K562 (cell line): Measurements from ENCODE around the gene CDKN2AIPNL. TPM values are rescaled to one million over a fixed set of nuclear protein-coding genes. Genes with fewer than 3 reads are reported as not detected.
A peak's percentile ranks its signal among the peaks of the same experiment; 100 is the strongest.

Experiments used
- ATAC-seq: fragments of 200-7000 bp; cut with Tn5 transposase; 3 replicates; pipeline ENCODE4 v1.9.1; 2020; ENCODE audit warnings: moderate library complexity
- BruUV-seq: library from RNA; stranded (reverse); fragments of 400-500 nt; replicated peaks from 2 replicates; lab custom pipeline; 2021; lab: Mats Ljungman, UMichigan
- CTCF ChIA-PET: fragments of 300-600 bp; formaldehyde crosslinking; extraction: SDS; loops from one replicate; lab custom pipeline; 2021; ENCODE audit warnings: low intra/inter-chr PET ratio; lab: Yijun Ruan, JAX
- POLR2A ChIA-PET: fragments of 300-600, 350-650 bp; sonication (Branson Sonifier 250); formaldehyde crosslinking; extraction: SDS; loops from one replicate; lab custom pipeline; 2021; ENCODE audit warnings: antibody characterized with exemption, inconsistent platforms; lab: Yijun Ruan, JAX
- DNase-seq, 4 experiments: peaks; one replicate each; pipeline versions ENCODE4 v3.0.0 to v3.0.0-alpha.2; 2011 to 2018; ENCODE audit warnings: low spot score in 3 of 4, mixed read lengths in 3 of 4; ENCODE audit errors: extremely low read depth in 1 of 4
- FAIRE-seq: peaks from 2 replicates; lab custom pipeline; 2011; peaks lifted over from hg19 to GRCh38; lab: Jason Lieb, UNC
- H2AFZ ChIP-seq: 2 replicates; pipeline ENCODE4 v1.6.0; 2011; ENCODE audit warnings: low read depth, low read length, control low read depth, inconsistent platforms
- H3K27ac ChIP-seq: fragments of 200-600 bp; 3 replicates; pipeline ENCODE4 v1.8.0; 2011; ENCODE audit warnings: low read depth, mild to moderate bottlenecking, control low read depth, inconsistent platforms, low read length, moderate library complexity, mixed read lengths; ENCODE audit errors: extremely low read depth
- H3K27me3 ChIP-seq, 2 experiments: fragments of 300-600 bp in 1 of 2; 2 replicates in 1 of 2; 3 replicates in 1 of 2; pipeline versions ENCODE4 v1.6.0 to v1.8.0; 2011; ENCODE audit warnings: inconsistent platforms in 2 of 2, low read length in 2 of 2, mild to moderate bottlenecking in 1 of 2, mixed read lengths in 1 of 2, moderate library complexity in 1 of 2; ENCODE audit not compliant: control insufficient read depth in 2 of 2, insufficient read depth in 2 of 2
- H3K36me3 ChIP-seq: fragments of 300-600 bp; 3 replicates; pipeline ENCODE4 v1.8.0; 2011; ENCODE audit warnings: mild to moderate bottlenecking, low read length, inconsistent platforms; ENCODE audit not compliant: control insufficient read depth, insufficient read depth
- H3K4me1 ChIP-seq, 2 experiments: fragments of 200-600 bp in 1 of 2; replicated peaks in 1 of 2; 2 replicates in 1 of 2; 3 replicates in 1 of 2; pipeline versions ENCODE4 v1.5.1 to v1.8.0; 2011; ENCODE audit warnings: inconsistent platforms in 2 of 2, low read length in 2 of 2, mild to moderate bottlenecking in 1 of 2, mixed read lengths in 1 of 2, moderate library complexity in 1 of 2; ENCODE audit not compliant: control insufficient read depth in 2 of 2, insufficient read depth in 2 of 2
- H3K4me2 ChIP-seq: 2 replicates; pipeline ENCODE4 v1.6.1; 2011; ENCODE audit warnings: low read length, control low read depth, inconsistent platforms, mixed read lengths; ENCODE audit not compliant: insufficient read depth
- H3K4me3 ChIP-seq: fragments of 200-600 bp; sonication (generic), shearing (Covaris generic); 2 replicates; pipeline ENCODE4 v1.5.1; 2016; ENCODE audit warnings: control low read depth, inconsistent platforms
- H3K79me2 ChIP-seq: fragments of 200-600 bp; 3 replicates; pipeline ENCODE4 v1.8.0; 2011; ENCODE audit warnings: low read length, inconsistent platforms; ENCODE audit not compliant: control insufficient read depth, insufficient read depth
- H3K9ac ChIP-seq, 2 experiments: 2 replicates each; pipeline versions ENCODE4 v1.6.0 to v1.6.1; 2011; ENCODE audit warnings: low read depth in 2 of 2, low read length in 2 of 2, control low read depth in 1 of 2, inconsistent platforms in 1 of 2, mild to moderate bottlenecking in 1 of 2, mixed read lengths in 1 of 2; ENCODE audit not compliant: insufficient read depth in 1 of 2
- H3K9me1 ChIP-seq: one replicate; pipeline ENCODE4 v1.6.0; 2011; ENCODE audit warnings: inconsistent platforms, mild to moderate bottlenecking, low read length, moderate library complexity; ENCODE audit not compliant: control insufficient read depth, insufficient read depth
- H3K9me3 ChIP-seq: replicated peaks from 2 replicates; pipeline ENCODE4 v1.5.1; 2011; ENCODE audit warnings: low read depth, low read length, inconsistent platforms; ENCODE audit not compliant: control insufficient read depth, insufficient read depth
- H4K20me1 ChIP-seq: replicated peaks from 2 replicates; pipeline ENCODE4 v1.6.1; 2011; ENCODE audit warnings: low read length, inconsistent platforms, mixed read lengths; ENCODE audit not compliant: control insufficient read depth, insufficient read depth
- HBP1 ChIP-seq: fragments of 450-650 bp; formaldehyde crosslinking; IDR thresholded peaks from 2 replicates; pipeline ENCODE4 v1.4.0; 2022; ENCODE audit warnings: missing genetic modification characterization
- ZNF436 ChIP-seq: fragments of 250-450, 450-650 bp; sonication (Bioruptor Pico); formaldehyde crosslinking; IDR thresholded peaks from 2 replicates; pipeline ENCODE4 v1.7.0; 2020; ENCODE audit warnings: mild to moderate bottlenecking
- ZNF512 ChIP-seq: IDR thresholded peaks from 2 replicates; pipeline ENCODE4 v1.6.1; 2016; ENCODE audit warnings: missing genetic modification characterization, missing compliant biosample characterization
- WGBS: fragments of 100-300 bp; shearing (Covaris generic); methylation state at CpG from one replicate; pipeline ENCODE4 v1.1.6; 2016; ENCODE audit warnings: low coverage, mixed read lengths; ENCODE audit not compliant: insufficient coverage; ENCODE audit errors: missing lambda C conversion rate; 5-methylcytosine and 5-hydroxymethylcytosine counted together
- in situ Hi-C: fragments of 300-500 bp; cut with MboI; formaldehyde crosslinking; loops from 4 replicates; pipeline ENCODE4 v1.15.0; 2018; ENCODE audit warnings: inconsistent platforms, mixed read lengths
- intact Hi-C: fragments of 100-400 bp; cut with micrococcal nuclease; formaldehyde crosslinking; loops from 2 replicates; pipeline ENCODE4 v1.14.2; 2022
- polyA plus RNA-seq, 8 experiments: library from polyadenylated mRNA; depleted of rRNA in 4 of 8; stranded (reverse) in 5 of 8; unstranded in 3 of 8; fragments of >200 nt; fragmentation: Nextera tagmentation in 2 of 8; fragmentation: Illumina TruSeq in 1 of 8; extraction: Ambion mirVana in 2 of 8; extraction: Trizol in 1 of 8; gene quantifications; 2 replicates each; pipeline versions ENCODE4 v1.2.1 to v1.2.3, GENCODE V29; 2011 to 2014; ENCODE audit warnings: inconsistent platforms in 1 of 8, missing spikeins in 1 of 8
- total RNA-seq, 7 experiments: library from RNA; depleted of rRNA in 6 of 7; stranded (reverse); fragments of >200 nt in 6 of 7; fragmentation: Illumina TruSeq in 2 of 7; extraction: Trizol in 2 of 7; gene quantifications; 2 replicates each; pipeline versions ENCODE4 v1.2.1 to v1.2.3, GENCODE V29; 2011 to 2021; ENCODE audit warnings: low replicate concordance in 1 of 7
- TF ChIP-seq, protein P1 (sequence below): fragments of 200-800 bp; sonication (Bioruptor generic); IDR thresholded peaks from 2 replicates; pipeline ENCODE4 v1.6.1; 2016; ENCODE audit warnings: missing genetic modification characterization, missing compliant biosample characterization

Gene CDKN2AIPNL
- total and polyA plus RNA-seq, 9 of the 15 experiments (the other 6 are each of a cell fraction or from before 2014, with no cell fraction given) = 19.9 to 46.9 (median 42.2) TPM

DNA sequence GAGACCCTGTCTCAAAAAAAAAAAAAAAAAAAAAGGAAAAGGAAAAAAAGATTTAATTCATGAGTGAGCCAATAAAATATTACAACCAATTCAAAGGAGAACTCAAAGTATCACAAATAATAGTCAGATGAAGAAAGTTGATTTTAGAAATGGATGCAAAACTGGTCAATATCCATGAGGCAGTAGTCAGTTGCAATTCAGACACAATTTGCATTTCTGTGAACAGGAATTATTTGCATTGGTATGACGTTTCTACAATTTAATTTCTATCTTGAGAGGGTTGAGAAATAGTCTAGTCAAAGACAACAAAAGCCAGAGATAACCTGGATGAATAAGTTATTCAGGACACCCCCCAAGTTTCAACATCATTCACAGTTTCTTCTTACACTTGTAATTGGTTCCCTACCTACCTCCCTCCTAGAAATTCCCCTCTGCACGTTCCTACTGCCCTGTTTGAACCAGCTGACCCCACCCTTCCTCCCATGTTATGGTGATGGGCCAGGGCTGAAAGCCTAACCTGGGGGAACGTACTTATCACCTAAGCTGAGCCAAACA lies 28.6 kb upstream of the CDKN2AIPNL start:
- CTCF ChIA-PET = no interaction called here
- H4K20me1 ChIP-seq = no peaks in the 10 kb centered on the region
- TF ChIP-seq HBP1 (CRISPR knock-in tag) = no peak
- peak; percentile 57; the same call in 1 of the 2 replicates for TF ChIP-seq ZNF512 (tag)
- TF ChIP-seq, protein P1, sequence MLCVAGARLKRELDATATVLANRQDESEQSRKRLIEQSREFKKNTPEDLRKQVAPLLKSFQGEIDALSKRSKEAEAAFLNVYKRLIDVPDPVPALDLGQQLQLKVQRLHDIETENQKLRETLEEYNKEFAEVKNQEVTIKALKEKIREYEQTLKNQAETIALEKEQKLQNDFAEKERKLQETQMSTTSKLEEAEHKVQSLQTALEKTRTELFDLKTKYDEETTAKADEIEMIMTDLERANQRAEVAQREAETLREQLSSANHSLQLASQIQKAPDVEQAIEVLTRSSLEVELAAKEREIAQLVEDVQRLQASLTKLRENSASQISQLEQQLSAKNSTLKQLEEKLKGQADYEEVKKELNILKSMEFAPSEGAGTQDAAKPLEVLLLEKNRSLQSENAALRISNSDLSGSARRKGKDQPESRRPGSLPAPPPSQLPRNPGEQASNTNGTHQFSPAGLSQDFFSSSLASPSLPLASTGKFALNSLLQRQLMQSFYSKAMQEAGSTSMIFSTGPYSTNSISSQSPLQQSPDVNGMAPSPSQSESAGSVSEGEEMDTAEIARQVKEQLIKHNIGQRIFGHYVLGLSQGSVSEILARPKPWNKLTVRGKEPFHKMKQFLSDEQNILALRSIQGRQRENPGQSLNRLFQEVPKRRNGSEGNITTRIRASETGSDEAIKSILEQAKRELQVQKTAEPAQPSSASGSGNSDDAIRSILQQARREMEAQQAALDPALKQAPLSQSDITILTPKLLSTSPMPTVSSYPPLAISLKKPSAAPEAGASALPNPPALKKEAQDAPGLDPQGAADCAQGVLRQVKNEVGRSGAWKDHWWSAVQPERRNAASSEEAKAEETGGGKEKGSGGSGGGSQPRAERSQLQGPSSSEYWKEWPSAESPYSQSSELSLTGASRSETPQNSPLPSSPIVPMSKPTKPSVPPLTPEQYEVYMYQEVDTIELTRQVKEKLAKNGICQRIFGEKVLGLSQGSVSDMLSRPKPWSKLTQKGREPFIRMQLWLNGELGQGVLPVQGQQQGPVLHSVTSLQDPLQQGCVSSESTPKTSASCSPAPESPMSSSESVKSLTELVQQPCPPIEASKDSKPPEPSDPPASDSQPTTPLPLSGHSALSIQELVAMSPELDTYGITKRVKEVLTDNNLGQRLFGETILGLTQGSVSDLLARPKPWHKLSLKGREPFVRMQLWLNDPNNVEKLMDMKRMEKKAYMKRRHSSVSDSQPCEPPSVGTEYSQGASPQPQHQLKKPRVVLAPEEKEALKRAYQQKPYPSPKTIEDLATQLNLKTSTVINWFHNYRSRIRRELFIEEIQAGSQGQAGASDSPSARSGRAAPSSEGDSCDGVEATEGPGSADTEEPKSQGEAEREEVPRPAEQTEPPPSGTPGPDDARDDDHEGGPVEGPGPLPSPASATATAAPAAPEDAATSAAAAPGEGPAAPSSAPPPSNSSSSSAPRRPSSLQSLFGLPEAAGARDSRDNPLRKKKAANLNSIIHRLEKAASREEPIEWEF = no peak
- TF ChIP-seq ZNF436 (CRISPR knock-in tag) = no peak
- TF ChIP-seq, all 486 proteins: peak for 1
- Histone ChIP-seq H3K27ac (no peak overlapping the region), H3K36me3 (no peaks in the 10 kb centered on the region), H3K9me3 (no peaks in the 10 kb centered on the region), H2AFZ (no peak overlapping the region), H3K9ac (no peak overlapping the region), H3K27me3 (no peaks in the 10 kb centered on the region; a peak in 1 of 5 replicates), H3K9me1 (no peaks in the 10 kb centered on the region), H3K4me1 (peaks cover 27 to 30% of the 10 kb centered on the region in 2 experiments; a peak in 4 of 5 replicates), H3K4me3 (no peak overlapping the region), H3K4me2 (no peak overlapping the region), H3K79me2 (no peaks in the 10 kb centered on the region)
- ATAC-seq (no peak), DNase-seq (no peak), FAIRE-seq (no peak)
- intact Hi-C loops = no loop called here
- 21% methylated on average over 3 of the region's 3 CpGs for WGBS
- POLR2A ChIA-PET = no interaction called here
- BruUV-seq = no TSS peak
- in situ Hi-C loops = no loop called here
